NB4 (cell line): ENCODE data around the gene TSPYL4.

Experiments
- CTCF ChIP-seq: IDR thresholded peaks from one replicate; pipeline ENCODE4 v1.5.1; 2012; ENCODE audit warnings: low read depth, low read length
- MAX ChIP-seq: IDR thresholded peaks from 2 replicates; pipeline ENCODE4 v1.6.1; 2011; ENCODE audit warnings: low read depth, low read length
- MYC ChIP-seq: IDR thresholded peaks from 2 replicates; pipeline ENCODE4 v1.6.1; 2011; ENCODE audit warnings: low read depth, low read length
- POLR2A ChIP-seq: IDR thresholded peaks from 2 replicates; pipeline ENCODE4 v1.6.1; 2011; ENCODE audit warnings: mild to moderate bottlenecking; ENCODE audit not compliant: insufficient read length; ENCODE audit errors: extremely low read depth

- no peak for TF ChIP-seq CTCF
- TF ChIP-seq POLR2A, result no peak
- no peak for TF ChIP-seq MAX
- no peak for TF ChIP-seq MYC
These were observed 23.2 kb upstream of the TSPYL4 start for GRCh38 chr6:116277124-116277523.
